ENCODE results near the gene ARL6IP6.

GRCh38 chr2:152792974-152793373 is 74.6 kb downstream of the ARL6IP6 start:
- TF ChIP-seq EZH2 (IDR thresholded peaks at IDR 0.05; ENCODE audit: low read length, missing control alignments) (no peak), CTCF (conservative IDR thresholded peaks at IDR 0.05 in 1 of 2, IDR thresholded peaks at IDR 0.05 in 1 of 2; ENCODE audit: low read depth in 1 of 2, low read length in 2 of 2) (no peak)
